COR-L47 (cell line): Measurements from ENCODE around the gene SARDH.

ENCODE experiments used
- DNase-seq: peaks from one replicate; lab custom pipeline; 2025; lab: John Stamatoyannopoulos, UW

SARDH gene

DNA sequence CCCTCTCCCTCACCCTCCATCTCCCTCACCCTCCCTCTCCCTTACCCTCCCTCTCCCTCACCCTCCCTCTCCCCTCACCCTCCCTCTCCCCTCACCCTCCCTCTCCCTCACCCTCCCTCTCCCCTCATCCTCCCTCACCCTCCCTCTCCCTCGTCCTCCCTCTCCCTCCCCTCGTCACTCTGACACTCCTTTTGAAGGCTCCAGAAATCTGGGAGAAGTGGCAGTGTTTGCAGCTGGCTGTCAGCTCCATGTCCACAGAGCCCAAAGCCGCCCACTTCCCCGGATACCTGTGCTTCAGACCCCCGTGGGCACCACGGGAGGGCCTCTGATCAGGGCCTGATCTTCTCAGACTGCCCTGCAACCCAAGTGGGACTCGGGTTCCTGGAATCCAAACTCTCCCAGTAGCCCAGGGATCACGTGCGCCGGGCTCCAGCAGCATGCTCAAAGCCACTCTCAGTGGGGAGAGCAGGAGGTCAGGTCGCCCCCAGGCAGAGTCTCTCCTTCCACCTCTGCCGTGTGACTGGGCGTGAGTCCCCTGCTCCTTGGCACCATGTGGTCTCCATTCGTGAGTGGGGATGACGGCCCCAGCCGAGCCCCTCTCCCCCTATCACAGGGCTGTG lies 68.9 kb downstream of the SARDH start:
- DNase-seq, result no peak

DNA sequence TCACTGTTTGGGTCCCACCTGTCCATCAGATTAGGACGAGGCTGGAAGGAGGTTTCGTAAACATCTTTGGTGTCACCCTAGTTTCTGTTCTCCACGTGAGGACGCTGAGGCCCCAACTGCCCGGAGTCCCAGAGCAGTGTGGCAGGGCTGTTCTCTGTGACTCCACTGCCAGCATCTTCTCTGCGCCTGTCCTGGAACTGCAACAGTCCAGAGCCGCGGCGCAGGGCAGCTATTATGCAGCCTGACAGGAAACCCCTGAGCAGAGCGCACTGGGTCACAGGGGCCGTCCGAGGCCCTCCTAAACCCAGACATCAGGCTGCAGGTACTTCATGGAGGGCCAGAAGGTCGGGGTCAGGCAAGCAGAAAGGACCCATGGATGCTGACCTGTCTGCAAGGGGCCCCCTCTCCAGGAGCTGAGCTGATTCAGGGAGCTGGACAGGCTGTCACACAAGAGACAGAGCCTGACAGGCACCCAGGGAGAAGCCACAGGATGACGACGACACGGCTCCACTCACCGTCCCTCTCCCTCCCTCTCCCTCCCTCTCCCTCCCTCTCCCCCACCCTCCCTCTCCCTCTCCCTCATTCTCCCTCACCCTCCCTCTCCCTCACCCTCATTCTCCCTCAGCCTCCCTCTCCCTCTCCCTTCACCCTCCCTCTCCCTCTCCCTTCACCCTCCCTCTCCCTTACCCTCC lies 70.2 kb downstream of the SARDH start:
- DNase-seq, result no peak

DNA sequence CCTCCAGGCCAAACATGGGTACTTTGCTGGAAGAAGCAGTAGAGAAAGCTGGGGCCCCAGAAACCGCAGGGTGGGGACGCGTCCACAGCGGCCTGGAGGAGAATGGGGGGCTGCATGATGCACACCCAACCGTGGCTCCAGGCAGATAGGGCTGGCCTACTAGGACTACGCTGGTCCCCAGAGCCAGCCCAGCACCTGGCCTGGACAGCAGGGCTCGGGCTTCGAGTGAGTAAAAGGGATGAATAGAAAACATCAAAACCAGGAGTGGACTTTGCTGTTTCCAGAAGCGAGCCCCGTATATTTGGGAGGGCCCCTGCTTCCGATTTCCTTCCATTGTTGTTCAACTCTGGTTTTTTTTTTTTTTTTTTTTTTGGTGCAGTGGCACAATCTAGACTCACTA lies 71.3 kb downstream of the SARDH start:
- DNase-seq, result no peak

DNA sequence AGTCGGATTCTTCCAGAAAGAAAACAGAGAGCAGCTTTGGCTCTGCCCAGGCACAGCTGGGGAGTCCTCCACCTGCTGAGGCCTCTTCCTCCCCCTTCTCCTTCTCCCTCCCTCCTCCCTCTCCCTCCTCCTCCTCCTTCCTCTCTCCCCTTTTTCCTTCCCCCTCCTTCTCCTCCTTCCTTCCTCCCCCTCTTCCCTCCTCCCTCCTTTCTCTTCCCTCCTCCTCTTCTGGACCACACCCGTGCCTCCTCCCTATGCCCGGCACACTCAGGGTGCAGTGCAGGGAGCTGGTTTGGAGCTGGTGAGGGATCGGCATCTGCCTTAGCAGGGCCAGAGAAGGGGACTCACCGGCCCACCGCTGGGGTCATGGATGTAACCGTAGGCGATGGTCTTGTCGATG lies 71.8 kb downstream of the SARDH start:
- DNase-seq, result no peak

DNA sequence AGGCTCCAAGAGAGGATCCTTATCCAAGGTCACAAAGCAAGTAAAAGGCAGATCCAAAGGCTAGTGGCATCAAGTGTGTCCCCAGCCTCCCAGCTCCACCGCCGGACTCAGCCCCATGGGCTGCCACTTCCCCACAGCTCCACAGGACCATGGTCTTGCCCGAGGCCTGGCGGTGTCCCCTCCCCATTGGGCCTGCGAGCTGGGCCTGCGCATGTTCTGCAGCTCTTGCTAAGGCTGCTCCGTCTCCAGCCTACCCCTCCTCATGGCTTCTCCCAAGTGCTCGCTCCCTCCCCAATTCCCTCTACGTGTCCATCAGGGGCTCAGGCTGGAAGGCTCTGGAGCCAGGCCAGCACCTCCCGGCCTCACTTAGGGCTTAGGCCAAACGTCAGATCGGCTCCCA lies 72.6 kb downstream of the SARDH start:
- no peak for DNase-seq

DNA sequence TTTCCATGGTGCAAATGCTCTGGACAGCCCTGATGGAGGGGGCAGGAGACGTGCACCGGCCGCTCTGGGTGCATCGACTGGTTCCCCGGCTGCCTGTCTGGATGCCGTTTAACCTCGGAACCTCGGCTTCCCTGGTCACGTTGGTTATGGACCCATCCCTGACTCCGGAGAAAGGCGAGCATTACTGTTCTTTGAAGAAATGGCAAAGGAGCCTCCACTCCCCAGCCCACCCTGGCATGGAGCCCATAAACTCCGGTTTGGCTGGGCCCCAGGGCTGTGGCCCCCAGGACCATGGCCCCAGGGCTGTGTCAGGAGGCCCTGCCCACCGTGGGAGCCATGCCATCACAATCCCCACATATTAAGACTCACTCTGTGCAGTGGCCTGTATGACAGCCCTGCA lies 73.1 kb downstream of the SARDH start:
- DNase-seq, result no peak

DNA sequence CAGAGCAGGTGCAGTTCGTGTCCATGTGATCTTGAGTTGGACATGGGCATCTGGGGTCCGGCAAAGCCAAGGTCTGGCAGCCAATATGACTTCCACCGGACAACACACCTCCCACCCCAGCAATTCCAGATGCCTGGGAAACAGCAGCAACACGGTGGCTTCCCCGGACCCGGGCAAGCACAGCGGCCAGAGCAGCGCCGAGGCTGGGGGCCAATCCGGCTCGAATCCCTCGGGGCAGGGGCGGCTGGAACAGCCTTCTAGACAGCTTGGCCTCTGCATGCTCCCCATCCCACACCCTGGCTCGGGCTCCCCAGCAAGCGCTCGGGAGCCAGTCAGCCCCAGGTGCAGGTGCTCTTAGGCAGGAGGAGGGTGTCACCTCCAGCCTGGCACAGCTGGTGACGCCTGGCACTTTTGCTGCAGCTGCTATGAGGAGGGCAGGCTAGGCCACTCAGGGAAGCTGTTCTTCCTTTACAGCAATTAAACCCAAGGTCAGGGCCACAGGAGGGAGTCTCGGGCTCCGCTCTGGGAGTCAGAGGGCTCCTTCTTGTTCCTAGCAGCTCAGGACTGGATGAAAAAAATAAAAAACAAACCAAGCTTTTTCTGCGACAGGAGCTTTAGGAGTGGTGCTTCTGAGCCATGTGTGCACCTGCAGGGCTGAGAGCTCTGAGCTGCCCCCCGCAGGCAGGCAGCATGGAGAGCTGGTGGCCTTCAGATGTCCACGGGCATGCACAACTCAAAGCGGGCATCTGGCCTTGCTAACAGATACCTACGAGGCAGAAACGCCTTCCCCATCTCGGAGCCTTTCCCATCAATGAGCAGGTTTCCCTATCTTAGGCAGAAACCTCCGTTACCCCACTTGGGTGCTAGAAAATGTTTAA lies 73.7 kb downstream of the SARDH start:
- DNase-seq, result peak; percentile 80

DNA sequence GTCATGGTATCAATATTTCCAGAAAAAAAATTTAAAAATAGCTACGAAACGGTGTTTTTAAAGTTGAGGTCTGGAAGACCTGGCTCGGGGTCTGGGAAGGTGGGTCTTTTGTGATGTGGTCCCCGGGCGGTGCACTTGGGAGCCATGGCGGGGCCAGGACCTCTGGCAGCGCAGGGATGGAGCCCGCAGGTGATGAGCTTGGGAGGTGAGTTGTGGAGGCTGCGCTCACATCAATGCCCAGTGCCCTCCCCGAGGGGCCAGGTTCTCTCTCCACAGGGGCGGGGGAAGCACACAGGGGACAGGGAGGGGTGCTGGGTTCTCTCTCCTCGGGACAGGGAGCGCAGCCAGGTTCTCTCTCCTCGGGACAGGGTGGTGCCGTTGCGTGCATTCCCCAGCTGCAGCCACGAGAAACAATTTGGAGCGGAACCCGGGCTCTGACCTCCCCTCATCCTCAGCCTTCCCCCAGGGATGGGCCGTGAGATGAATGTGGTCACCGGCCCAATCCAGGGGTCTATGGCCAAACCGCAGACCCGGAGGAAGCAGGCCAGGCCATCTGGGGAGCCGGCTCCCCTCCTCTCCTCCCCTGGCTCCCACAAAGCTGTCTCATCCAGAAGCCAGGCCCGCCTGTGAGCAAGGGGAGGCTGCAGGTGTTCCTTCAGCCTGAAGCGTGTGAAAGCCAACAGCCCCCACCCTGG lies 76.2 kb downstream of the SARDH start:
- no peak for DNase-seq

DNA sequence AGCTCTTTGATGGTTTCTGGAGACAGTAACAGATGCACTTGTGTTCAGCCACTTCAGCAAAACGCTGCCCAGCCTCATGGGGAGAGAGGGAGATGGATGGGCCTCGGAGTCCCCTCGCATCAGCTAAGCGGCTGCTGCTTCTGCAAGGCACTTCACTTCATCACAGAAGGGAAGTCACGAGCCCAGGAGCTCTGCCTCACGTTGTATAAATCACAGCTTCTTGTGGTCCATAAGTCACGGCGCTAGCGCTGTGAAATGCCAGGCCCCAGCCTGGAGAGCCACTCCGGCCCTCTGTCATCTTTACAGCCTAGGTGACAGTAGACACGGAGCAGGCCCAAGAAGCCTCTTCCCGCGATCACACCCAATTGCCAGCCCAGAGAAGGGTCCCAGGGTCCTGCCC lies 78.6 kb downstream of the SARDH start:
- DNase-seq, result no peak

DNA sequence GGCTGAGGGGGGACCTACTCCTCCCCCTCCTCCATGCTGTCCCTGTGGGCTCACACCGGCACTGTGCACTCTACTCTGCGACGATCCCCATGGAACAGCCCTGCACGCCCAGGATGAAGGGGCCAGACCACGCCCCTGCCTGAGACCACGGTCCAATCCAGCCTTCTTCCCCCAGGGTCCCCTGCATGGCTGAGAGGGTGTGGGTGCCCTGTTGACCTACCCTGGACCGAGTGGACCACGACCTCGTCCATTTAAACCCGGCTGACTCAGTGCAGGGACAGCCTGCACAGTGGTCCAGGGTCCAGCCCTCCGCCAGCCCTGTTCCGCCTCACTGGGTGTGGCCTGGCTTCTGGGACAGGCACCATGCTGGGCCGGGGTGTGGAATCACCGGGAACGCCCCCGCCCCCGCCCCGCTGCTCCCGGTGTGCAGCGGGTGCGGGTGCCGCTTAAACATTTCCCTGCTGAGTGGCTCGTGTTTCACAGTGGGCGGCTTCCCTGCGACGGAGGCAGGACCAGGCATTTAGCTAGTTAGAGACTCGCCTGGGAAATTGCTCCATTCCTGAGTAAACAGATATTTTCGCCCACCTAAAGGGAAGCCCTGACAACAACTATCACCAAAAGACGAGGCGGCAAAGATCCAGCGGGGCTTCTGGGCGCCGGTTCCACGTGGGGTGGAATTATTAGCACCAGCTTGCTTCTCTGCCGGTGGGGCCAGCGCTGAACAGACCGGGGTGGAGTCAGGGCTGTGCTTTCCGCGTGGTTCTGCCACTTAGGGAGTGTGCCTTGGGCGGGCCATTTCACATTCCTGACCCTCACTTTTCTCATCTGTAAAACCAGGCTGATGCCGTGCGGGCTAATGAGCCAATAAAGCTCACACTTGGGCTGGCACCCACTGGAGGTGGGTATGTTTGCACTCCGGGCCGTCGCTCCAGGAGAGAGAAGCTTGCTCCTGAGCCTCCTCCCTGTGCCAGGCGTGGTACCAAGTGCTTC lies 79.4 kb downstream of the SARDH start:
- peak; percentile 91 for DNase-seq

DNA sequence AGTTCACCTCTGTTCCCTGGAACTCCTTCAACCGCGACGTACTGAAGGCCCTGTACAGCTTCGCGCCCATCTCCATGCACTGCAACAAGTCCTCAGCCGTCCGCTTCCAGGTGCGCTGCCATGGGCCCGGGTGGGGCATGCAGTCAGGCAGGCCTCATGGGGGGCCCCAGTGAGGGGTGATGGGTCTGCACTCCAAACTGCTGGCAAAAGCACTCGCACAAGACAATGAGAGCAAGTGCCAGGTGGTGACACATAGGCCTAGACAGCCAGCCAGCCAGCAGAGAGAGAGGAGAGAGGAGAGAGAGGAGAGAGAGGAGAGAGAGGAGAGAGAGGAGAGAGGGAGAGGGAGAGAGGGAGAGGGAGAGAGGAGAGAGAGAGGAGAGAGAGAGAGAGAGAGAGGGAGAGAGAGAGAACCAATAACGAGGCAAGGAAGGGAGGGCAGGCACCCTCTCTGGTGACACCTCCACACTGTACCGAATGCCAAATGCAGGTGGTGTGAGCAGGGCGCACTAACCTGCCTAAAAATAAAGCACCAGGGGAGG lies 81.0 kb downstream of the SARDH start:
- peak; percentile 83 for DNase-seq

DNA sequence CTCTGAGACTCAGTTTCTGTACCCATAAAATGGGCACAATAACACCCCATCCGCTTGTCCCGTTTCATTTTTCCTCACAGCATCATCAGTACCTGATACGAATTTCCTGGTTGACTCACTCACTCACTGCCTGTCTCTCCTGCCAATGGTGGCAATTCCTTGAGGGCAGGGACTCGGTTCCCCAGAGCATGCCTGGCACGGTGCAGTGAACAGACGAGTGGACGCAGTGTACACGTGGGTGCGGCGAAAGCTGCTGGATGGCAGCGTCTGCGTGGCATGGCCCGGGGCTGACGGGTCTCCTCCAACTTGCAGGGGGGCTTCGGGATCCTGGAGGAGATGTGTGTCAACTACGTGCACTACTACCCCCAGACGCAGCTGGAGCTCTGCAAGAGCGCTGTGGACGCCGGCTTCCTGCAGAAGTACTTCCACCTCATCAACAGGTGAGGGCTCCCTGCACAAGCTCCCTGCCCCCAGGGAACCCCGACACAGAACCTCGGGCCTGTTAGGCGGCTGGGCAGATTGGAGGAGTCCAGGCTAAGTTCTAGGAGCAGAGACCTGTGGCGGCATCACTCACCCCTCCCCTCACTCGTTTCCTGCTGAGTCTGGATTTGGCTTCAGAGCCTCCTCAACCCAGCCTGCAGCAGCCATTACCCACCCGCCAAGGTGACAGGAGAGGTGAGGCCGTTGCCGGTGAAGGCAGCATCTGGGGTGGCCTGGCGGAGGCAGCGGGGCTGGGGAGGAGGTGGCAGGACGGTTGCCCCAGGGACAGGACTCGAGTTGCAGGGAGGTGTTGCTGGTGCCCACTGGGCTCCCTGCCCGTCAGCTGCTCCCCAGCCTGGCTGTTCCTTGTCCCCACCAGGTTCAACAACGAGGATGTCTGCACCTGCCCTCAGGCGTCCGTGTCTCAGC lies 81.7 kb downstream of the SARDH start:
- no peak for DNase-seq

DNA sequence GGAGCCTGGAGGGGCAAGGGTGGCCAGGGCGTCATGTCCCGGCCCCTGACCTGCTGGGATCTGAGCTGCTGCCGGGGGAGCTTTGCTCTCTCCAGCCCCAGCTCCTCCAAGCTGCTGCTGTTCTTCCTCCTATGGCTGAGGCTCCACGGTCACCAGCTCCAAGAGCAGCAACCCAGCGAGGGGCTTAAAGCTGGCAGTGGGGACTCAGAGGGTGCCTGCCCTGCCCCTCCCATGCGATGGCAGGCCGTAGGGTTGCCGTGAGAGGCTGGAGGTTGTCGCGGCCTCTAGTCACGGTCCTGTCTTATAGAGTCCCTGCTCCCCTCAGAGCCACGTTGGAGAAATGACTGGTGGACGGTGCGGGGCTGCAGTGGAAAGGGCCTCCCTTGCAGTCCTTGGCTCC lies 82.5 kb downstream of the SARDH start:
- no peak for DNase-seq

DNA sequence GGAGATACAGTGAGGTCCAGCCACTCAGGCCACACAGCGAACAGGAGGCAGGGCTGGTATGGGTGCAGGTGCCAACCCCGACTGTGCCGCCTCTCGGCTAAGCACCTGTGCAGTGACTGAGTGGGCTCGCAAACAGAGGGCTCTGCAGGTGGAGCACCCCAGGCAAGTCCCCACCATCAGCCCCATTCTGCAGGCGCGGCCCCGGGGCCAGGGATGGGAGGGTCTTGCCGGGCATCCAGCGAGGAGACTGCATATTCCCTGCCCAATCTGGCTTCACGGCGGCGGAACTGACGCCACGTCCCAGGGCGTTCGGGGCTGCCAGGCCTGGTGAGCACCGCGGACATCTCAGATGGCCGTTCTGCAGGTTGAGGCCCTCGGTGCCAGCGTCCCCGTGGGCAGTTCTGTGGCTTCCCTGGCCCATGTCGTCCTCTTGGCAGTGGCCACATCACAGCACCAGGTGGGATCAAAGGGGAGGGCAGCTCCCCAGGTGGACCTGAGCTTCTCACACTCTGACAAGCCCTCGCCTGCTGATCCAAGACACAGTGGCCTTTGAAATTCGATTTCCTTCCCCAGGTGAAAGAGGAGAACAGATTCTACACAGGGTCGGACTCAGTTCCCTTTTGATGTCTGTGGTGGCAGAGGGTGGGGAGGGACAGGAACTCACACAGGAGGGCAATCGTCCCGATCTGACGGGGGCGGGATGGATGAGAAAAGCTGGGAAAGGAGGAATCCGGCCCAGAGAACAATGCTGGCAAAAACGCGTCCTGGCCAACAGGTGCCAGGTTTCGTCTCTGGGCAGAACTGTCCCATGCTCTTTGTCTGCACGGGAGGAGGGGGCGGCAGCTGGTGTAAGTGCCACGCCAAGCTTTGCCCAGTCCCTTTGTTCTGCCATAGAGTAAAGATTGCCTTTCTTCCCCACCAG lies 83.2 kb downstream of the SARDH start:
- peak; percentile 53 for DNase-seq

DNA sequence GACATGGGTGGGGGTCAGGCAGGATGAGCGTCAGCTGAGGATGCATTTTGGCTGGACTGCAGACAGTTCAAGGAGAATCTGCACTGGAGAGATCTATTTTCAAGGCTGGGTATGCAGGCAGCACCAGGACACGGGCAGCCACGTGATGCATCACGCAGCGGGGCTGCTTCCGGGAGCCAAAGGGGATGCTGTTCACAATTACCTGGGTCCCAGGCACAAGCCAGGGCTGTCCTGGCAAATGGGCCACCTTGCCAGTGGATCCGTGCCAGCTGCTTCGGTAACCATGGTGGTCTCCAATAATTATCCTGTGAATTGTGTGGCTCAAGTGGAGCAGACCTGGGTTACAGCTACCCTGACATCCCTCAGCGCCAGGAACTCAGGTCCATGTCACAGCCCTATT lies 84.5 kb downstream of the SARDH start:
- DNase-seq, result no peak

DNA sequence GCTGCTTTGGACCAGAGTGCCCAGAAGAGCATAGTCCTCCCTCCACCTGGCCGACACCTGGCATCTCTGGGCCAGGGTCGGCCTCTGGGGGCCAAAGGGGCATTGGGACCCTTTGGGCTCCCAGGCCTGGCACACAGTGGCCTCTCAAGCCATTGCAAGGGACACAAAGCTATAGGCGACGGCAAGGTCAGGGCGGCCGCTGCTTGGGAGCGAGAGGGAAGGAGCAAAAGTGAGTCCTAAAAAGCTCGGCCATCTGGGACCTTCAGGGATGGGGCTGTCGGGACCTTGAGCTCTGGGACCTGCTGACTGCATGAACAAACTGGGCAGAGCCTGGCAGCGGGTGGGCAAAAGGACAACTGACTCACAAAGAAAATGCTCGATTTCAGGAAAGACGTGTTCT lies 88.1 kb downstream of the SARDH start:
- no peak for DNase-seq

DNA sequence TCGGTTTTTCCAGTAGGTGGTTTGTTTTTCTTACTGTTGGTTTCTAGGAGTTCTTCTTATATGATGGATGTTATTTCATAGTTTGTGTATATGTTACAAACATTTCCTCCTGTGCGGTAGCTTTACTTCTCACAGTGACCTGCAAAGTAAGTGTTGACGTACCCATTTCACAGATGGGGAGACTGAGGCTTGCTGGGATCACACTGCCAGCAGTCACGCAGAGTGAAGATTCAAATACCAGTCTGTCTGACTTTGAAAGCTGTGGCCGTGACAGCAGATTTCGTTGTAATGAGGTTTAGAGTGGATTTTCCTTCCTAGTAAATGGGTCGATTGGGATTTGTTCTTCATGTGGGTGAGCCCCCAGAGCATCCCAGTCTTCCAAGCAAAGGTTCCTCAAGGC lies 89.0 kb downstream of the SARDH start:
- no peak for DNase-seq

DNA sequence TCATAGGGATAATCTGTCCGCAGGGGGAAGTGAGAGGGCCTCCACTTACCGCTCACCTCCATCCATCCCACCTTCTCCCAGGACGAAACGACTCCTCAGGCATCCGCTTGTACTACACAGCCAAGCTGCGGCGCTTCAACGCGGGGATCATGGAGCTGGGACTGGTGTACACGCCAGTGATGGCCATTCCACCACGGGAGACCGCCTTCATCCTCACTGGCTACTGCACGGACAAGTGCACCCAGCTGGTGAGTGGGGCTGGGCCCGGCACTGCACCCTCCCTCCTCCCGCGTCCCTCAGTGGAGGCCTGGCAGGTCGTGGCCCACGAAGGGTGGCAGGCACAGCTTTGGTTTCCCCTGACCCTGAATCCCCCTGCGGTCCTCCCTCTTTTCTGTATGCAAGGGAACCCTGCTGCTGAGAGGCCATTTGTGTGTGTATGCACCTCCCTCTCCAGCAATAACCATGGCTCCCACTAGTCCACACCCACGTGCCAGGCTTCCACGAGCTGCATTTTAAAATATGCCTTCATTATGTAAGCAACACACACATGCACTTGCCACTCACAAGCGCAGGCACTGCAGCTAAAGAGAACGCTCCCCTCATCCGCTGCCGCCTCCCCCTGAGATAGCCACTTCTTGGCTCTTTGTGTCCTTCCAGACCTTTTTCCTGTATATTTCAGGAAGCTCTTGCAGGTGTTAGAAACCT lies 90.2 kb downstream of the SARDH start:
- DNase-seq, result no peak
